Pancreas (tissue), 10 donors: ENCODE data around the gene PIRT. TPM values are rescaled to one million over a fixed set of nuclear protein-coding genes. Genes with fewer than 3 reads are reported as not detected.
A peak's percentile ranks its signal among the peaks of the same experiment; 100 is the strongest.
"Not testable (repeated sequence)": the region's sequence is repeated elsewhere in the genome, so short reads cannot be mapped to it uniquely, and the experiment has no call there.

Experiments used
- ATAC-seq, 4 donors: fragments of 200-7000 bp; cut with Tn5 transposase; one replicate each; pipeline versions ENCODE4 v1.8.0 to v1.9.1; 2020; ENCODE audit warnings: mild to moderate bottlenecking in 4 of 4, moderate library complexity in 4 of 4
- DNase-seq, 6 donors: peaks; one replicate each; pipeline ENCODE4 v3.0.0-alpha.2; 2020
- FAIRE-seq: peaks from 2 replicates; lab custom pipeline; 2012; peaks lifted over from hg19 to GRCh38; lab: Jason Lieb, UNC
- H3K27ac ChIP-seq, 4 donors: fragments of 200-600 bp; sonication (generic); 1 replicate in 3 of 4; 2 replicates in 1 of 4; pipeline versions ENCODE4 v1.5.0 to v1.8.0; 2020
- H3K27me3 ChIP-seq, 4 donors: fragments of 200-600 bp; one replicate each; pipeline ENCODE4 v1.8.0; 2021
- H3K36me3 ChIP-seq, 3 donors: fragments of 200-600 bp; sonication (generic) in 1 of 3; one replicate each; pipeline versions ENCODE4 v1.5.0 to v1.8.0; 2020 to 2021
- H3K4me1 ChIP-seq, 3 donors: fragments of 200-600 bp; one replicate each; pipeline ENCODE4 v1.8.0; 2021
- H3K4me3 ChIP-seq, 4 donors: fragments of 200-600 bp; sonication (generic) in 2 of 4; one replicate each; pipeline versions ENCODE4 v1.5.0 to v1.8.0; 2020 to 2021
- H3K9me3 ChIP-seq, 4 donors: fragments of 200-600 bp; one replicate each; pipeline ENCODE4 v1.8.0; 2021
- WGBS, 2 donors: extraction: QIAGEN DNeasy Blood & Tissue Kit; methylation state at CpG; one replicate each; pipeline ENCODE4 v1.1.7; 2013; 5-methylcytosine and 5-hydroxymethylcytosine counted together
- intact Hi-C, 3 donors: fragments of 100-400 bp; cut with DNase I; formaldehyde crosslinking; loops; one replicate each; pipeline versions ENCODE4 v1.11.1 to v1.14.2; 2022
- polyA plus RNA-seq, 2 donors: library from polyadenylated mRNA; stranded (reverse); fragments of 200-250 nt; gene quantifications; one replicate each; pipeline ENCODE4 v1.2.3, GENCODE V29; 2013
- total RNA-seq, 6 donors: library from RNA; stranded (reverse); fragmentation: NEBNext Ultra II Directional in 4 of 6; extraction: Animal tissue kit (Norgen Biotek cat#: 25700) in 4 of 6; gene quantifications; one replicate each; pipeline versions ENCODE4 v1.2.1 to v1.2.4, GENCODE V29; 2021 to 2023
- TF ChIP-seq, protein P1 (sequence below), 4 donors: fragments of 200-600 bp; sonication (generic) in 3 of 4; IDR thresholded peaks; one replicate each; pipeline versions ENCODE4 v1.5.0 to v1.8.0; 2021; ENCODE audit warnings: antibody characterized with exemption in 4 of 4
- donor health status: healthy with polysubstance abuse.
- donor health status: DM: no; HTN: no; CAD: no; lungs with moderate emphysema.
- donor health status: DM: no; HTN: no; CAD: no.
- donor health status: control.
- donor health status: control.
- donor health status: Bipolar disorder and iron deficiency.
- donor health status: DM: yes; HTN: yes; CAD: no.
- donor health status: DM: no; HTN: no; CAD: no.
- donor health status: DM: no; HTN: no; CAD: no.
- donor health status: DM: yes; HTN: yes; CAD: no.

Gene PIRT
- total and polyA plus RNA-seq, 8 donors, result 0.03 to 0.28 (median 0.05) TPM; not detected in 3

DNA sequence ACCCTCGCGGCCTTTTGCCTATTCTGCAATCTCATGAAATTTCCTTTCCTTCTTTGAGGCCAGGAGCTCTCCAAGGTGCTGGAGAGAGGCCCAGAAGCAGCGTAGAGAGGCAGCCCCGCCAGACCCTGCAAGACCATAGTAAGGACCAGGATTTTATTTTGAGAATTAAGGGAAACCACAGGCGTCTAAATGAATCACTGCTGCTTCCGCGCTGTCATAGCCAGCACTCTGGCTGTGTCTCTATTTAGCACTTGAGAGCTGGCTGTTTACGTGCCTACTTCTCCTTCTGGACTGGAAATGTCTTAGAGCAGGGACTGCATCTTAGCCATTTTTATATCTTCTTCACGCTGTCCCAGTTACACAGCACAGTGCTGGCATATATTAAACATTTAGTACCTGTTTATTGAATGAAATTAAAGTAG is 37.6 kb upstream of the PIRT start:
- WGBS, 2 donors, result 17 to 24% methylated on average over 9 of the region's 9 CpGs
- intact Hi-C loops, result loop anchor here in 2 of 3 donors (10.0 kb wide), 3 partner anchors 269 to 1109 kb away; no protein-coding TSS in a partner anchor
- Histone ChIP-seq H3K27ac (no peak overlapping the region), H3K27me3 (peaks cover 0 to 8% (median 0%) of the 10 kb centered on the region in 4 donors), H3K4me1 (no peaks in the 10 kb centered on the region), H3K9me3 (no peaks in the 10 kb centered on the region), H3K36me3 (no peaks in the 10 kb centered on the region), H3K4me3 (no peak overlapping the region)
- TF ChIP-seq, protein P1, sequence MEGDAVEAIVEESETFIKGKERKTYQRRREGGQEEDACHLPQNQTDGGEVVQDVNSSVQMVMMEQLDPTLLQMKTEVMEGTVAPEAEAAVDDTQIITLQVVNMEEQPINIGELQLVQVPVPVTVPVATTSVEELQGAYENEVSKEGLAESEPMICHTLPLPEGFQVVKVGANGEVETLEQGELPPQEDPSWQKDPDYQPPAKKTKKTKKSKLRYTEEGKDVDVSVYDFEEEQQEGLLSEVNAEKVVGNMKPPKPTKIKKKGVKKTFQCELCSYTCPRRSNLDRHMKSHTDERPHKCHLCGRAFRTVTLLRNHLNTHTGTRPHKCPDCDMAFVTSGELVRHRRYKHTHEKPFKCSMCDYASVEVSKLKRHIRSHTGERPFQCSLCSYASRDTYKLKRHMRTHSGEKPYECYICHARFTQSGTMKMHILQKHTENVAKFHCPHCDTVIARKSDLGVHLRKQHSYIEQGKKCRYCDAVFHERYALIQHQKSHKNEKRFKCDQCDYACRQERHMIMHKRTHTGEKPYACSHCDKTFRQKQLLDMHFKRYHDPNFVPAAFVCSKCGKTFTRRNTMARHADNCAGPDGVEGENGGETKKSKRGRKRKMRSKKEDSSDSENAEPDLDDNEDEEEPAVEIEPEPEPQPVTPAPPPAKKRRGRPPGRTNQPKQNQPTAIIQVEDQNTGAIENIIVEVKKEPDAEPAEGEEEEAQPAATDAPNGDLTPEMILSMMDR (IDR thresholded peaks at IDR 0.05), result no peak
- ATAC-seq (peak in 3 of 4 donors; percentile 26 to 67 (median 41)), DNase-seq (no peak), FAIRE-seq (no peak)

DNA sequence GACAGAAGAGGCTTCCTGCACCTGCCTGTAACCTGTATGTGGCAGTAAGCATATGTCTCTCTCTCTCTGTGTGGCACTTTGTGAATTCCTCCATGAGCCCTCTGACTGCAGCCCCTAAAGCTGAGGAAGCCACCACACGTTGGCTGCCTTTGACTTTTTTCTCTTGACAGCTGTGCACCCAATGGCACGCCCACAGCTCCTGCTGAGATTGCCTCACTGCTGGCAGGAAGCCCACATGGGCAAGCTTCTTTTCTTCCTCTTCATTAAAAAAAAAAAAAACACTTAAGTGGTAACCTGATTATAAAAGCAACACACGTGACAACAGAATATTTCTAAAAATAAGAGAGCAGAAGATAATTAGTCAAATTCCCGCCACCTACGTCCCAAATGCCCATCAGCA is 34.0 kb upstream of the PIRT start:
- H3K27me3 ChIP-seq, result peaks cover 0 to 6% (median 0%) of the 10 kb centered on the region in 4 donors
- FAIRE-seq, result no peak
- no peaks in the 10 kb centered on the region for H3K36me3 ChIP-seq
- H3K9me3 ChIP-seq, result no peaks in the 10 kb centered on the region
- no peak for ATAC-seq
- WGBS, 2 donors, result 24 to 27% methylated on average over 5 of the region's 5 CpGs
- H3K4me1 ChIP-seq, result no peaks in the 10 kb centered on the region
- TF ChIP-seq, protein P1 (IDR thresholded peaks at IDR 0.05), result no peak
- peak in 3 of 6 donors; percentile 27 to 65 (median 50) for DNase-seq
- H3K27ac ChIP-seq, result no peak overlapping the region
- H3K4me3 ChIP-seq, result no peak overlapping the region
- intact Hi-C loops, result loop anchor here in 2 of 3 donors (10.0 kb wide), 3 partner anchors 273 to 1113 kb away; no protein-coding TSS in a partner anchor

DNA sequence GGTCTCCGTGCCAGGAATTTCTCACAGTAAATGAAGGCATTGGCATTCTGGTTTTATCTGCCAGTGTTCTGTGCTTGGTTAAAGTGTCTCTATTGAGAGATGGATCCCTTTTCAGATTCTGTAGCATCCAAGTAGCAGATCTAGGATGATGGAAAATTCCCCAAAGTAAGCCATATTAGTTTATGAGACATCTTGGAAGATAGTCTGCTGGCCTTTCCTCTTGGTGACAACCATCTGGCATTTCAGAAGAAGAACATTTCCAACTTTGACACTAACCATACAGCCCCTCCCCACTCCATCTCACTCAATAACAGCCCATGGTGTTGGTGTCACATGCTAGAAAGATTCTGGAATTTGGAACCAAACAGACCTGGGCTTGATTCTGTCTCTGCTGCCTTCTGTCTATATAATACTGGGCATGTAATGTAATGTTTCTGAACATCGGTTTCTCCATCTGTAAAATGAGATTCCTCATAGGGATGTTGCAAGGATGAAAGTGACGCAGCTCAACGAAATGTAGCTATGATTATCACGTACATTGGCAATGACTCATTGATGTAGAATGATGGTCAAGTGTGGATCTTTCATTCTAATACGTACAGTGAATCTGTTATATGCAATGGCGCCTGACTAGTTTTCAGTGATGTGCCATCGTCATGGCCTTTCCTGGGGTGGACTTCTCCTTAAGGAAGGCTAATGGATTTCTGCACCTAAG is 32.6 kb upstream of the PIRT start:
- Histone ChIP-seq H3K4me3 (no peak overlapping the region), H3K9me3 (no peaks in the 10 kb centered on the region), H3K27me3 (peaks cover 0 to under 1% (median 0%) of the 10 kb centered on the region in 4 donors), H3K27ac (no peak overlapping the region), H3K36me3 (no peaks in the 10 kb centered on the region), H3K4me1 (no peaks in the 10 kb centered on the region)
- intact Hi-C loops, result loop anchor here in 2 of 3 donors (10.0 kb wide), 3 partner anchors 274 to 1114 kb away; no protein-coding TSS in a partner anchor
- FAIRE-seq (no peak), ATAC-seq (no peak), DNase-seq (no peak)
- TF ChIP-seq, protein P1 (IDR thresholded peaks at IDR 0.05), result no peak
- 61 to 76% methylated on average over 8 of the region's 8 CpGs for WGBS, 2 donors

DNA sequence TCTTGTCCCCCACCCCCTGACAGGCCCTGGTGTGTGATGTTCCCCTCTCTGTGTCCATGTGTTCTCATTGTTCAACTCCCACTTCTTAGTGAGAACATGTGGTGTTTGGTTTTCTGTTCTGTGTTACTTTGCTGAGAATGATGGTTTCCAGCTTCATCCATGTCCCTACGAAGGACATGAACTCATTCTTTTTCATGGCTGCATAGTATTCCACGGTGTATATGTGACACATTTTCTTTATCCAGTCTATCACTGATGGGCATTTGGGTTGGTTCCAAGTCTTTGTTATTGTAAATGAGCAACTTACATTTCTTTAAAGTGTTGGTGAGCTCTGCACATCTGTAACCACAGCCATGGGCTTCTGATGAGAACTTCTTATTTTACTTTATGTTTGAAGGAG is 30.9 kb upstream of the PIRT start:
- not testable (repeated sequence) for H3K27ac ChIP-seq, ATAC-seq, H3K4me3 ChIP-seq, FAIRE-seq, H3K9me3 ChIP-seq, H3K36me3 ChIP-seq, H3K27me3 ChIP-seq, DNase-seq, H3K4me1 ChIP-seq
- intact Hi-C loops, result loop anchor here in 1 of 3 donors (5.0 kb wide), 1 partner anchor 279 kb away; no protein-coding TSS in a partner anchor
- WGBS, 2 donors, result 66 to 79% methylated on average over 2 of the region's 2 CpGs

- intact Hi-C loops, result no loop called here
- 45 to 48% methylated on average over 3 of the region's 3 CpGs for WGBS, 2 donors
- DNase-seq, result no peak
- Histone ChIP-seq H3K9me3 (no peaks in the 10 kb centered on the region), H3K27me3 (no peaks in the 10 kb centered on the region), H3K27ac (no peak overlapping the region), H3K36me3 (no peaks in the 10 kb centered on the region), H3K4me1 (no peaks in the 10 kb centered on the region), H3K4me3 (no peak overlapping the region)
- no peak for ATAC-seq
- TF ChIP-seq, protein P1 (IDR thresholded peaks at IDR 0.05), result no peak
- no peak for FAIRE-seq
These were observed 21.2 kb upstream of the PIRT start for GRCh38 chr17:10859051-10859450.
